Vagina (tissue), 2 donors: Measurements from ENCODE around the gene UPB1. TPM values are rescaled to one million over a fixed set of nuclear protein-coding genes. Genes with fewer than 3 reads are reported as not detected.

Experiments
- DNase-seq, 2 donors: peaks; one replicate each; pipeline ENCODE4 v3.0.0-alpha.2; 2017; ENCODE audit errors: extremely low spot score in 2 of 2
- H3K27ac ChIP-seq: fragments of 200-600 bp; sonication (generic); one replicate; pipeline ENCODE4 v1.5.1; 2019
- H3K27me3 ChIP-seq: fragments of 200-600 bp; sonication (generic); one replicate; pipeline ENCODE4 v1.5.1; 2019
- H3K36me3 ChIP-seq, 2 donors: fragments of 200-600 bp; sonication (generic); one replicate each; pipeline ENCODE4 v1.5.1; 2017 to 2019
- H3K4me1 ChIP-seq: fragments of 200-600 bp; sonication (generic); one replicate; pipeline ENCODE4 v1.5.1; 2019
- H3K4me3 ChIP-seq, 2 donors: fragments of 200-600 bp; sonication (generic); 1 replicate in 1 of 2; 2 replicates in 1 of 2; pipeline ENCODE4 v1.5.1; 2016 to 2019
- H3K9me3 ChIP-seq: fragments of 200-600 bp; sonication (generic); one replicate; pipeline ENCODE4 v1.5.1; 2019
- POLR2A ChIP-seq, 2 donors: fragments of 450-650 bp; IDR thresholded peaks; one replicate each; pipeline ENCODE4 v1.6.1; 2017; ENCODE audit warnings: antibody characterized with exemption in 2 of 2, mild to moderate bottlenecking in 2 of 2, moderate library complexity in 2 of 2
- POLR2AphosphoS5 ChIP-seq, 2 donors: sonication (generic); formaldehyde crosslinking; IDR thresholded peaks; one replicate each; pipeline ENCODE4 v1.9.0; 2017; ENCODE audit warnings: antibody characterized with exemption in 2 of 2, mild to moderate bottlenecking in 2 of 2, low read depth in 1 of 2; ENCODE audit not compliant: insufficient read depth in 1 of 2
- intact Hi-C: fragments of 100-400 bp; cut with DNase I; formaldehyde crosslinking; loops from one replicate; pipeline ENCODE4 v1.15.1; 2023
- total RNA-seq: library from RNA; depleted of rRNA; stranded (reverse); fragments of >200 nt; gene quantifications from one replicate; pipeline ENCODE4 v1.2.3, GENCODE V29; 2016
- TF ChIP-seq, protein P1 (sequence below), 3 experiments: fragments of 450-650 bp in 2 of 3; fragments of 200-600 bp in 1 of 3; sonication (generic) in 1 of 3; IDR thresholded peaks; one replicate each; pipeline ENCODE4 v1.5.1; 2017 to 2019; ENCODE audit warnings: antibody characterized with exemption in 3 of 3, mild to moderate bottlenecking in 2 of 3, moderate library complexity in 2 of 3

Gene UPB1
- total RNA-seq, 1 donor from 2014 or later = not detected

DNA sequence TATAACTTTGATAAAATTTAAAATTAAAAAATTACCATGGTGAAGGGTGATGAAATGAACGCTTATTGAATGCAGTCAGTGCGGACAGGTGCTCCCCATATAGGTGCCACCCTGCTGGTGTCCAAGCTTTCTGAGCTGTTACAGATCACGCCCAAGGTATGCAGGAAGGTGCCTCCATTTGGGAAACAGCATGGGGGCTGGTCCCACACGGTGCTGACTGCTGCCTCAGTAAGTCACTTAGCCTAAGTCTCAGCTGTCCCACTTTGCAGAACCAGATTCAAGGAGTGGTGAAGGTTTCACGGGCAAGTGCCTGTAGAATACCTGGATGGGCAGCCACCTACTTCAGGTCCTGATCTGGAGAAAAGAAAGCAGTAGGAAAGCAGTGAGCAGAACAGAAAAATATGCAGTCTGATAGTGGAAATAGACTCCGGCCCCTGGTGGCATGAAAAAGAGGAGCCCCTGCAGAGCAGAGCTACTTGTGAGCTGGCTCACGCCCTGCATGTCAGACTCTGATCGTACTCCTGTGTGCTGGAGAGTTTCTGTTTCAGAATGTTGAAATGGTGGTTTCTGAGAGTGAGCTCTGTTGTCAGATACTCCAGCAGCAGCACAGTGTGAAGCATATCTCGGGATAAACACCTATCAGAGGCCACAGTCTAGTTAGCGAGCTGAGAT is 34.6 kb upstream of the UPB1 start:
- TF ChIP-seq, protein P1, sequence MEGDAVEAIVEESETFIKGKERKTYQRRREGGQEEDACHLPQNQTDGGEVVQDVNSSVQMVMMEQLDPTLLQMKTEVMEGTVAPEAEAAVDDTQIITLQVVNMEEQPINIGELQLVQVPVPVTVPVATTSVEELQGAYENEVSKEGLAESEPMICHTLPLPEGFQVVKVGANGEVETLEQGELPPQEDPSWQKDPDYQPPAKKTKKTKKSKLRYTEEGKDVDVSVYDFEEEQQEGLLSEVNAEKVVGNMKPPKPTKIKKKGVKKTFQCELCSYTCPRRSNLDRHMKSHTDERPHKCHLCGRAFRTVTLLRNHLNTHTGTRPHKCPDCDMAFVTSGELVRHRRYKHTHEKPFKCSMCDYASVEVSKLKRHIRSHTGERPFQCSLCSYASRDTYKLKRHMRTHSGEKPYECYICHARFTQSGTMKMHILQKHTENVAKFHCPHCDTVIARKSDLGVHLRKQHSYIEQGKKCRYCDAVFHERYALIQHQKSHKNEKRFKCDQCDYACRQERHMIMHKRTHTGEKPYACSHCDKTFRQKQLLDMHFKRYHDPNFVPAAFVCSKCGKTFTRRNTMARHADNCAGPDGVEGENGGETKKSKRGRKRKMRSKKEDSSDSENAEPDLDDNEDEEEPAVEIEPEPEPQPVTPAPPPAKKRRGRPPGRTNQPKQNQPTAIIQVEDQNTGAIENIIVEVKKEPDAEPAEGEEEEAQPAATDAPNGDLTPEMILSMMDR (IDR thresholded peaks at IDR 0.05) = no peak
- TF ChIP-seq POLR2A (IDR thresholded peaks at IDR 0.05) (no peak), POLR2AphosphoS5 (IDR thresholded peaks at IDR 0.05; ENCODE audit: insufficient read depth in 1 of 2, low read depth in 1 of 2) (no peak)

GRCh38 chr22:24463071-24463760 is 31.9 kb upstream of the UPB1 start:
- Histone ChIP-seq H3K36me3 (no peaks in the 10 kb centered on the region), H3K9me3 (no peaks in the 10 kb centered on the region), H3K4me3 (no peak overlapping the region), H3K27me3 (no peaks in the 10 kb centered on the region), H3K4me1 (peaks cover 6% of the 10 kb centered on the region), H3K27ac (no peak overlapping the region)
- TF ChIP-seq POLR2AphosphoS5 (IDR thresholded peaks at IDR 0.05; ENCODE audit: insufficient read depth in 1 of 2, low read depth in 1 of 2) (no peak), POLR2A (IDR thresholded peaks at IDR 0.05) (no peak)
- TF ChIP-seq, protein P1 (IDR thresholded peaks at IDR 0.05) = no peak
- peak in 1 of 2 donors; percentile 93 for DNase-seq
- intact Hi-C loops = loop anchor here (10.0 kb wide), 1 partner anchor 1648 kb away; no protein-coding TSS in a partner anchor

More for the DNA sequence above, 34.6 kb upstream of the UPB1 start:
- no peaks in the 10 kb centered on the region for H3K36me3 ChIP-seq
- H3K4me3 ChIP-seq = no peak overlapping the region
- H3K27me3 ChIP-seq = no peaks in the 10 kb centered on the region
- peak in 1 of 2 donors; percentile 85 for DNase-seq
- no peaks in the 10 kb centered on the region for H3K9me3 ChIP-seq
- H3K27ac ChIP-seq = no peak overlapping the region
- no peaks in the 10 kb centered on the region for H3K4me1 ChIP-seq
- intact Hi-C loops = loop anchor here (10.0 kb wide), 1 partner anchor 1646 kb away; no protein-coding TSS in a partner anchor

- no peak for DNase-seq
- no peaks in the 10 kb centered on the region for H3K9me3 ChIP-seq
- no peaks in the 10 kb centered on the region for H3K27me3 ChIP-seq
- no peak overlapping the region for H3K4me3 ChIP-seq
- H3K36me3 ChIP-seq = no peaks in the 10 kb centered on the region
- H3K4me1 ChIP-seq = peaks cover 6% of the 10 kb centered on the region
- TF ChIP-seq, protein P1 (IDR thresholded peaks at IDR 0.05) = no peak
- no peak for TF ChIP-seq POLR2A (IDR thresholded peaks at IDR 0.05)
- no peak for TF ChIP-seq POLR2AphosphoS5 (IDR thresholded peaks at IDR 0.05; ENCODE audit: insufficient read depth in 1 of 2, low read depth in 1 of 2)
- intact Hi-C loops = loop anchor here (10.0 kb wide), 1 partner anchor 1651 kb away; no protein-coding TSS in a partner anchor
- no peak overlapping the region for H3K27ac ChIP-seq
These were observed 29.6 kb upstream of the UPB1 start for GRCh38 chr22:24465566-24465965.

DNA sequence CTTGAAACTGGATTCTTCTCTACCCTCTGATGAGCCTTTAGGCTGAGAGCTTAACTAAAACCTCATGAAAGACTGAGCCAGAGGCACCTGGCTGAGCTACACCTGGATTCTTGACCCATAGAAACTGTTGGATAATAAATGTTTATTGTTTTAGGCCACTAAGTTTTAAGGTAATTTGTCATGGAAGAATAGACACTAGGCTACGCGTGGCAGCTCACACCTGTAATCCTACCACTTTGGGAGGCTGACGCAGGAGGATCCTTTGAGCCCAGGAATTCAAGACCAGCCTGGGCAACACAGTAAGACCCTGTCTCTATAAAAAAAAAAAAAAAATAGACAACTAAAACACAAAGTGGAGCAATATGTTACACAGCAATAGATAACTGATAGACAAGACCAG is 29.2 kb upstream of the UPB1 start:
- no peaks in the 10 kb centered on the region for H3K9me3 ChIP-seq
- no peaks in the 10 kb centered on the region for H3K36me3 ChIP-seq
- intact Hi-C loops = loop anchor here (10.0 kb wide), 1 partner anchor 1651 kb away; no protein-coding TSS in a partner anchor

More for the DNA sequence above, 29.2 kb upstream of the UPB1 start:
- no peak for TF ChIP-seq POLR2AphosphoS5 (IDR thresholded peaks at IDR 0.05; ENCODE audit: insufficient read depth in 1 of 2, low read depth in 1 of 2)
- no peak for TF ChIP-seq POLR2A (IDR thresholded peaks at IDR 0.05)
- TF ChIP-seq, protein P1 (IDR thresholded peaks at IDR 0.05) = no peak
- Histone ChIP-seq H3K27me3 (no peaks in the 10 kb centered on the region), H3K27ac (no peak overlapping the region), H3K4me1 (peaks cover 6% of the 10 kb centered on the region), H3K4me3 (no peak overlapping the region)
- DNase-seq = no peak
